Cortex of kidney (tissue), 1 donor: ENCODE measurements around the gene PTF1A.
"Not testable (repeated sequence)": the region's sequence is repeated elsewhere in the genome, so short reads cannot be mapped to it uniquely, and the experiment has no call there.

Experiments used
- DNase-seq: peaks from one replicate; lab custom pipeline; 2025; lab: John Stamatoyannopoulos, UW

Gene PTF1A

GRCh38 chr10:23203369-23204325 lies 11.5 kb downstream of the PTF1A start:
- DNase-seq = no peak

DNA sequence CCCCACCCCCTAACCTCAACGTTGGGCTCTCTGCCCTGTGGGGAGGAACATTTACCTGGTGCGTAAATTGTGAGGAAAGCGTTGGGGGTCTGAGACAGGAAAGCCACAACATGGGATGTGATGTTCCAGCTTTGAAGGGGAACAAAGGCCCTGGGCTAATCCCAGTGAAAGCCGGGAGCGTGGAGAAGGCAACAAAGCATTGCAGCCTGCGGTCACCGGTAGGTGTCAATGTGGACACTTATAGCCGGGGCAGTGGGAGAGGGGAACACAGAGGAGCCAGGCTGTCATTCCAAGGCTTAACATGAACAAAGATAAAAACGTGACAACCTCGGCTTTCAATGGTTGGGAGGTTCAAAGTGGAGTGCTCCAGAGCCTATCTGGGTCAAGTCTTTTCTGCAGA lies 12.7 kb downstream of the PTF1A start:
- DNase-seq = no peak

DNA sequence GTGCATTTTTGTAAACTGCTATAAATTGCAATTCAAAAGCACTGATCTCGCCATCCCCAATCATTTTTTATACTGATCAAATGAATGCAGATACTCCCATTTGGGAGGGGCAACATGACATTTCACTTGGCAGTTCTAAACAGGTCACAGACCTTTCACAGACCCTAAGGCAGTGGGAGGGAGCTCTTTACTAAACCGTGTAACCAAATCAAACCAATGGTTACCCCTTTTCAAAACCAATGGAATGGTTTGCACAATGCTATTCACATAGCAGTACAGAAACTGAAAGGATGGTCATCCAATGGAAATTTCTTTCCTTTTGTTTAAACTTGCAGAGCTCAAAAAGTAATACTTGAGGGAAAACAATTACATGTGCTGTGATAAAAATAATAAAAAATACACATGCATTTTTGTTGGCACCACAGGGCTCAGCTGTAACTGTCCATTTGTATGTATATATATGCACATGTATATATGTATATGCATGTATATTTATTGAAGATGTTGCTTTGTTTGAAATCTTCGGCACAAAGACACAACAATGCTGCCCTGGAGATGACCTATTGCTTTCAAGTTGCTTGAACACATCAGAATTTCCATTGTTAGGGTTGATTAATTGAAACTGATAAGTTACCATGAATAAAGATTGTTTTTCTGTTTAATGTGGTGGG lies 14.0 kb downstream of the PTF1A start:
- no peak for DNase-seq

DNA sequence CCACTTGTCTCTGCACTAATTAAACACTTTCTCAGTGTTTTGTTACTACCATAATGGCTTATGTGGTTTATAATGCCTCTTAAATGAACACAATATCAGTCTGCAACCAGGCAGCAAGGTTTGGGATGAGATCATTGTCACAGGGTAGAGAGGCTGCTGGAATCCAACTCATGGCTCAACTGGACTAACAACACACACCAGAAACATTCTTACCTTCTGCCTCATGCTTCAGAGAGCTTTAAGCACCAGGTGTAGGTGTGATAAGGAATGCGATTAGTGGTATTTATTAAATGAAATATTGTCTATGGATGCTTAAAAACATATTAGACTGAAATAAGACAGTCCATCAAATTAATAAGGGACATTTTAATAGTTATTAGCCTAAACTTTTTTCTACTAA lies 25.4 kb downstream of the PTF1A start:
- no peak for DNase-seq

DNA sequence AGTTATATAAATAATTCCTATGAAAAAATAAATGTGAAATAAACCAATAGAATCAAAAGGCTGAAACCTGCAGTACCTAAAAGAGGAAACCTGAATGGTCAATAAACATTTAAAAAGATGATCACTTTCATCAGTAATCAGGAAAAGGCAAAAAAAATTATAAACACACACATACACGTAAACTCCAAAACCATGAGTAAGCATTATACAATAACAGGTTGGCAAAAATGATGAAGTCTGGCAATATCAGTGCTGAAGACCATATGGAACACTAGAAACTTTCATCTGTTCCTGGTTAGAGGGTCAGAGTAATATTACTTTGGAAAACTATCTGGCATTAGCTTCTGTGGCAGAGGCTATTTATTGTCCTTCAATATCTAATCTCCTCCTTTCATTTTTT lies 38.5 kb downstream of the PTF1A start:
- no peak for DNase-seq

- DNase-seq = no peak
These were observed 45.9 kb downstream of the PTF1A start for GRCh38 chr10:23238015-23238414.

DNA sequence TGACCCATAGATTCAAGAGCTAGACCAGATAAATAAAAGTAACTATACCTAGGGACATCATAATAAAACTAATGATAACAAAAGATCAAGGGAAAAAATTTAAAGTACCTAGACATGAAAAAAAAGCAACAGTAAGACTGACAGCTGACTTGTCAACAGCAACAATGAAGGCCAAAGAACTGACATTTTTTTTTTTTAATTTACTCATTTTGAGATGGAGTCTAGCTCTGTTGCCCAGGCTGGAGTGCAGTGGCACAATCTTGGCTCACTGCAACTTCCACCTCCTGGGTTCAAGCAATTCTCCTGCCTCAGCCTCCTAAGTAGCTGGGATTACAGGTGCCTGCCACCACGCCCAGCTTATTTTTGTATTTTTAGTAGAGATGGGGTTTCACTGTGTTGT lies 49.7 kb downstream of the PTF1A start:
- not testable (repeated sequence) for DNase-seq
